Brain microvascular endothelial cell (primary cell): ENCODE measurements around the gene NTNG1.

Experiments
- DNase-seq: peaks from one replicate; pipeline ENCODE4 v3.0.0-alpha.2; 2020
- H3K27ac ChIP-seq: fragments of 250-450 bp; sonication (Bioruptor Pico); 2 replicates; pipeline ENCODE4 v1.5.1; 2020; ENCODE audit warnings: mild to moderate bottlenecking, moderate library complexity
- H3K27me3 ChIP-seq: fragments of 250-450 bp; sonication (Bioruptor Pico); replicated peaks from 2 replicates; pipeline ENCODE4 v1.5.1; 2020; ENCODE audit warnings: mild to moderate bottlenecking
- H3K36me3 ChIP-seq: fragments of 250-450 bp; sonication (Bioruptor Pico); replicated peaks from 2 replicates; pipeline ENCODE4 v1.5.1; 2020; ENCODE audit warnings: mild to moderate bottlenecking
- H3K4me3 ChIP-seq: 2 replicates; pipeline ENCODE4 v1.5.1; 2011; ENCODE audit warnings: low read depth, mild to moderate bottlenecking, control low read depth, low read length, moderate library complexity
- in situ Hi-C: cut with HindIII; loops from 2 replicates; pipeline ENCODE4 v1.10.0; 2017; ENCODE audit warnings: low sequenced_read_pairs, low pct_ligation_motif_present
- TF ChIP-seq, protein P1 (sequence below): IDR thresholded peaks from 2 replicates; pipeline ENCODE4 v1.5.1; 2011; ENCODE audit warnings: low read depth, mild to moderate bottlenecking, moderate library complexity, low read length, control low read depth, inconsistent platforms; ENCODE audit errors: missing control alignments

The NTNG1 gene

GRCh38 chr1:107286125-107286524 lies 145.3 kb downstream of the NTNG1 start:
- DNase-seq, result no peak
- H3K27me3 ChIP-seq, result no peaks in the 10 kb centered on the region
- no peak overlapping the region for H3K4me3 ChIP-seq
- no peak overlapping the region for H3K27ac ChIP-seq
- in situ Hi-C loops, result no loop called here
- H3K36me3 ChIP-seq, result no peaks in the 10 kb centered on the region
- TF ChIP-seq, protein P1, sequence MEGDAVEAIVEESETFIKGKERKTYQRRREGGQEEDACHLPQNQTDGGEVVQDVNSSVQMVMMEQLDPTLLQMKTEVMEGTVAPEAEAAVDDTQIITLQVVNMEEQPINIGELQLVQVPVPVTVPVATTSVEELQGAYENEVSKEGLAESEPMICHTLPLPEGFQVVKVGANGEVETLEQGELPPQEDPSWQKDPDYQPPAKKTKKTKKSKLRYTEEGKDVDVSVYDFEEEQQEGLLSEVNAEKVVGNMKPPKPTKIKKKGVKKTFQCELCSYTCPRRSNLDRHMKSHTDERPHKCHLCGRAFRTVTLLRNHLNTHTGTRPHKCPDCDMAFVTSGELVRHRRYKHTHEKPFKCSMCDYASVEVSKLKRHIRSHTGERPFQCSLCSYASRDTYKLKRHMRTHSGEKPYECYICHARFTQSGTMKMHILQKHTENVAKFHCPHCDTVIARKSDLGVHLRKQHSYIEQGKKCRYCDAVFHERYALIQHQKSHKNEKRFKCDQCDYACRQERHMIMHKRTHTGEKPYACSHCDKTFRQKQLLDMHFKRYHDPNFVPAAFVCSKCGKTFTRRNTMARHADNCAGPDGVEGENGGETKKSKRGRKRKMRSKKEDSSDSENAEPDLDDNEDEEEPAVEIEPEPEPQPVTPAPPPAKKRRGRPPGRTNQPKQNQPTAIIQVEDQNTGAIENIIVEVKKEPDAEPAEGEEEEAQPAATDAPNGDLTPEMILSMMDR, result no peak

DNA sequence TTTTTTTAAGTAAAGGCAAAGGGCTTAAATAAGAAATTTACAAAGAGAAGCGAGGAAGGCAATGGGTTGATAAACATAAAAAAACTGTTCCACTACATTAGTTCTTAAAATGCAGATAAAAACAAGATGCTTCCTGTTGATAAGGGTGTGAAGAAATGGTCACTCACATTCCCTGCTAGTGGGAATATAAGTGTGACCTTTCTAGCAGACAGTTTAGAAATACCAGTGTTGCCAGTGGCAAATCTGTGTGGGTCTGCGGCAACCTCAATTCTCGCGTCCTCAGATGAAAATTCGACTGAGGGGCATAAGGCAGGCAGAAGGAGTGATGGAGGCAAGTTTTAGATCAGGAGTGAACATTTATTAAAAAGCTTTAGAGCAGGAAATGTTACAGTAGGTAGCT lies 151.1 kb downstream of the NTNG1 start:
- H3K27ac ChIP-seq, result no peak overlapping the region
- TF ChIP-seq, protein P1, result no peak
- no peaks in the 10 kb centered on the region for H3K36me3 ChIP-seq
- no peaks in the 10 kb centered on the region for H3K27me3 ChIP-seq
- no peak for DNase-seq
- no peak overlapping the region for H3K4me3 ChIP-seq
- in situ Hi-C loops, result no loop called here

GRCh38 chr1:107293901-107294613 lies 153.2 kb downstream of the NTNG1 start:
- Histone ChIP-seq H3K27me3 (no peaks in the 10 kb centered on the region), H3K36me3 (no peaks in the 10 kb centered on the region), H3K4me3 (no peak overlapping the region), H3K27ac (no peak overlapping the region)
- no peak for DNase-seq
- in situ Hi-C loops, result no loop called here
- TF ChIP-seq, protein P1, result no peak

GRCh38 chr1:107294686-107295085 lies 153.8 kb downstream of the NTNG1 start:
- no peak overlapping the region for H3K4me3 ChIP-seq
- no peak for DNase-seq
- in situ Hi-C loops, result no loop called here
- no peaks in the 10 kb centered on the region for H3K27me3 ChIP-seq
- H3K36me3 ChIP-seq, result no peaks in the 10 kb centered on the region
- TF ChIP-seq, protein P1, result no peak
- no peak overlapping the region for H3K27ac ChIP-seq

- Histone ChIP-seq H3K36me3 (no peaks in the 10 kb centered on the region), H3K27me3 (no peaks in the 10 kb centered on the region), H3K4me3 (no peak overlapping the region), H3K27ac (no peak overlapping the region)
- TF ChIP-seq, protein P1, result no peak
- in situ Hi-C loops, result no loop called here
- no peak for DNase-seq
Observed at GRCh38 chr1:107297681-107298080, 156.8 kb downstream of the NTNG1 start.

DNA sequence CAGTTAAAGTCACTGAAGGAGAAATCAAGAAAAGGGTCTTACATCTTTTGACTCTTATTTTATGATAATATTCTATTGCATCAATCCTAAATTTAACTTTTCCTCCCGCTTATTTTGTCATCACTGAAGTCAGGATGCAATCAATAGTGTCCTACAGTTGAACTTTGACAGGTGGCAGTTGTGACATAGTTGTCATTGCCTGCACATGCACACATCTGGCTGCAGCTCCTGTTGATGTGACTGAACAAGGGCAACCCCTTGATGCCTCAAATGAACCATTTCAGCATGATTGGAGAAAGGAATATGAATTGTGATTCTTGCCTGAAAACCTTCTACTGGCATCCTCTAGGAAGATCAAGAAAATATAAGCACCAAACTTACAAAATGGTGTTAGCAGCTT lies 157.7 kb downstream of the NTNG1 start:
- no peak overlapping the region for H3K4me3 ChIP-seq
- H3K27ac ChIP-seq, result no peak overlapping the region
- in situ Hi-C loops, result no loop called here
- TF ChIP-seq, protein P1, result no peak
- H3K36me3 ChIP-seq, result no peaks in the 10 kb centered on the region
- H3K27me3 ChIP-seq, result no peaks in the 10 kb centered on the region
- no peak for DNase-seq
